GM06990 (cell line): Measurements from ENCODE around the gene IRX2.

ENCODE experiments used
- DNase-seq: peaks from one replicate; pipeline ENCODE4 v3.0.0-alpha.2; 2011; ENCODE audit not compliant: insufficient read length; ENCODE audit errors: extremely low read depth
- H3K27me3 ChIP-seq: replicated peaks from 2 replicates; pipeline ENCODE4 v1.6.0; 2011; ENCODE audit warnings: low read length; ENCODE audit not compliant: control insufficient read depth, insufficient read depth
- H3K36me3 ChIP-seq: 2 replicates; pipeline ENCODE4 v1.5.1; 2011; ENCODE audit warnings: low read length; ENCODE audit not compliant: control insufficient read depth, insufficient read depth
- H3K4me3 ChIP-seq: replicated peaks from 2 replicates; pipeline ENCODE4 v1.5.1; 2011; ENCODE audit warnings: low read depth, mild to moderate bottlenecking, control low read depth, low read length
- TF ChIP-seq, protein P1 (sequence below): IDR thresholded peaks from 2 replicates; pipeline ENCODE4 v1.5.1; 2011; ENCODE audit warnings: low read length, control low read depth, mild to moderate bottlenecking, inconsistent platforms; ENCODE audit not compliant: insufficient read depth, poor library complexity, severe bottlenecking

IRX2 gene

GRCh38 chr5:2759091-2759490 lies 7.6 kb upstream of the IRX2 start:
- DNase-seq, result no peak

GRCh38 chr5:2758632-2759031 lies 7.2 kb upstream of the IRX2 start:
- TF ChIP-seq, protein P1, sequence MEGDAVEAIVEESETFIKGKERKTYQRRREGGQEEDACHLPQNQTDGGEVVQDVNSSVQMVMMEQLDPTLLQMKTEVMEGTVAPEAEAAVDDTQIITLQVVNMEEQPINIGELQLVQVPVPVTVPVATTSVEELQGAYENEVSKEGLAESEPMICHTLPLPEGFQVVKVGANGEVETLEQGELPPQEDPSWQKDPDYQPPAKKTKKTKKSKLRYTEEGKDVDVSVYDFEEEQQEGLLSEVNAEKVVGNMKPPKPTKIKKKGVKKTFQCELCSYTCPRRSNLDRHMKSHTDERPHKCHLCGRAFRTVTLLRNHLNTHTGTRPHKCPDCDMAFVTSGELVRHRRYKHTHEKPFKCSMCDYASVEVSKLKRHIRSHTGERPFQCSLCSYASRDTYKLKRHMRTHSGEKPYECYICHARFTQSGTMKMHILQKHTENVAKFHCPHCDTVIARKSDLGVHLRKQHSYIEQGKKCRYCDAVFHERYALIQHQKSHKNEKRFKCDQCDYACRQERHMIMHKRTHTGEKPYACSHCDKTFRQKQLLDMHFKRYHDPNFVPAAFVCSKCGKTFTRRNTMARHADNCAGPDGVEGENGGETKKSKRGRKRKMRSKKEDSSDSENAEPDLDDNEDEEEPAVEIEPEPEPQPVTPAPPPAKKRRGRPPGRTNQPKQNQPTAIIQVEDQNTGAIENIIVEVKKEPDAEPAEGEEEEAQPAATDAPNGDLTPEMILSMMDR, result no peak
- DNase-seq, result no peak
- Histone ChIP-seq H3K27me3 (no peaks in the 10 kb centered on the region), H3K36me3 (no peaks in the 10 kb centered on the region), H3K4me3 (no peak overlapping the region)

More at GRCh38 chr5:2759091-2759490, 7.6 kb upstream of the IRX2 start:
- TF ChIP-seq, protein P1, result no peak
- Histone ChIP-seq H3K27me3 (no peaks in the 10 kb centered on the region), H3K4me3 (no peak overlapping the region), H3K36me3 (no peaks in the 10 kb centered on the region)

- no peaks in the 10 kb centered on the region for H3K36me3 ChIP-seq
- H3K27me3 ChIP-seq, result no peaks in the 10 kb centered on the region
- TF ChIP-seq, protein P1, result no peak
- no peak for DNase-seq
- no peak overlapping the region for H3K4me3 ChIP-seq
Observed at GRCh38 chr5:2757563-2758351, 6.3 kb upstream of the IRX2 start.

- H3K36me3 ChIP-seq, result no peaks in the 10 kb centered on the region
- H3K27me3 ChIP-seq, result no peaks in the 10 kb centered on the region
- DNase-seq, result no peak
- TF ChIP-seq, protein P1, result no peak
- H3K4me3 ChIP-seq, result no peak overlapping the region
Observed at GRCh38 chr5:2756211-2757152, 5.0 kb upstream of the IRX2 start.

DNA sequence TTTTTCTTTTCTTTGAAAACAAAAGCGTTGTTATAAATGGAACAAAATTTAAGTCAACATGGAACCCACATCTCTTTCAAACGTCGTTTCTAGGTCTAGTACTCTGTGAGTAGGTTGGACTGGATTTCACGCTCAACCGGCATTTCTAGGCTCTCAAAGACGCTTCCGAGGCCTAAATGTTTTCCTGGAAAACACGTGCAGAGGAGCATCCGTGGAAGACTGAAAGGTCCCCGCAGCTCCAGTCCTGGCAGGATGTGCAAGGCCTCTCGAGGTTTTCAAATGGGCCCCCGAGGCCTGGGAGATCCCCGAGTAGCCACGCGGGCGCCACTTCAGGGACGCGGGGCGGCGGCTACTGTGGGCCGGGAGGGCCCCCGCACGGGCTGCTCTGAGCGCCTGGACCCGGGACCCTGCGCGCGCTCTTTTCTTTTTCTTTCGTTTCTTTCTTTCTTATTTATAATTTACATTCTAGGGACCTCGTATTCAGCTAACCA lies 4.2 kb upstream of the IRX2 start:
- Histone ChIP-seq H3K27me3 (no peaks in the 10 kb centered on the region), H3K4me3 (no peak overlapping the region), H3K36me3 (no peaks in the 10 kb centered on the region)
- DNase-seq, result no peak
- TF ChIP-seq, protein P1, result no peak
